Activated CD4-positive, alpha-beta T cell treated with anti-CD3 and anti-CD28 coated beads, Interleukin-10, Interleukin-2, amounts not matched to agents 100 ng/mL and 50 ng/mL, durations not matched to agents 16 hours and 8 hours (primary cell): ENCODE measurements around the gene DMRTC2.

Experiments used
- DNase-seq: peaks from one replicate; pipeline ENCODE4 v3.0.0-alpha.2; 2020

Gene DMRTC2

DNA sequence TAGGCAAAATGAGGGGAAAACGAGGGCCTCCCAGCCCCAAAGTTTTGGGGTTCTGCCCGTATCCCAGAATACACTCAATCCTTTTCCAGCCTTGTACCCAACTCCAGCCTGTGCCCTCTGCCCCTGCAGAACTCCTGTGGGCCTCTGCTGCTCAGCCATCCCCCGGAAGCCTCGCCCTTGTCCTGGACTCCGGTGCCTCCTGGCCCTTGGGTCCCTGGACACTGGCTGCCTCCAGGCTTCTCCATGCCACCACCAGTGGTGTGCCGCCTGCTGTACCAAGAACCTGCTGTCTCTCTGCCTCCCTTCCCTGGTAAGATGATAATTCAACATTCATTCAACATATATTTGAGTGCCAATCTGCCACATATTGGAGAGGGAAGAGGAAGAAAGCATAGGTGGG is 3.8 kb downstream of the DMRTC2 start:
- no peak for DNase-seq

DNA sequence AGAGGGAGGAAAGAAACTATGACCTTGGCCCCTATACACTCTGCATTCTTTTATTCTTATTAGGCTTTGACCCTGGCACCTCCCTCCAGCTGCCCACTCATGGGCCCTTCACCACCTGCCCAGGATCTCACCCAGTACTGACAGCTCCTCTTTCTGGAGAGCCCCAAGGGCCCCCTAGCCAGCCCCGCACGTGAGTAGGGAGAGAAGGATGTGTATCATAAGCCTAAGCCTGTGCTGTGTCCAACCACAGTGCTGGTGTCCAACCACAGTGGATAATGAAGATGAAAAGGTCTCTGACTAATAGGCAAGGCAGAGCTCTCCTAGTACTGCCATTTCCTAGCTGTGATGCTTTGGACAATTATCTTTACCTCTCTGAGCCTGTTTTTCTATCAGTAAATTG is 4.2 kb downstream of the DMRTC2 start:
- no peak for DNase-seq

DNA sequence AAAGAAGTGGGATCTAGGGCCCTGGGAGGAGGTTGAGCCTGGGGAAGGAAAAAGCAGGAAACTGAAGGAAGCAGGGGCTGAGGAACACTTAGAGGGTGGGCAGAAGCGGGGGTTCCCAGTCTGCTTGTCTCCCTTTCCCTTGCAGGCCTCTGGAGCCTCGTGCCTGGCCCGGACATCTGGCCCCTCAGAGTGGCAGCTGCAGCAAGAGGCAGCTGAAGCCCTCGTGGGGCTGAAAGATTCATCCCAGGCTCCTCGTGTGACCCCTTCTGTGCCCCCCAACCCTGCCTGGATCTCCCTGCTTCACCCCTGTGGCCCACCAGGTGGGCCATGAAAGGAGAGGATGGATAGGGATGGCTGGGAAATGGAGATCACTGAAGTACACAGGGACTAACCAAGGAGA is 5.5 kb downstream of the DMRTC2 start:
- DNase-seq, result no peak

DNA sequence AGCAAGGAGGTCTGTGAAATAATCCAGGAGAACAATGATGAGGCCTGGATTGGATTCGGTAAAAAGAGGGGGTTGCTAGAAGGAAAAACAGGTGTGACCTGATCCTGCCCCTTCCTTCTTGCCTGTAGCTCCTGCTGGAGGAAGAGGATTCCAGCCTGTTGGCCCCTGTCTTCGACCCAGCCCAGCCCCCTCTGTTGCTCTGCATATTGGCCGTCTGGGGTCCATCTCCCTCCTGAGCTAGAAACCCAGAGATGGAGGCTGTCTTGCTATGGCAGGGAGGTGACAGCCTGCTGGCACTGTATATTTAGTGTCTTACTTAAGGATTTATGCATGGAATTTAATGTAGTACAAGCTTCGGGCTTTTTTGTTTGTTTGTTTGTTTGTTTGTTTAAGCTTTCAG is 6.6 kb downstream of the DMRTC2 start:
- DNase-seq, result no peak

DNA sequence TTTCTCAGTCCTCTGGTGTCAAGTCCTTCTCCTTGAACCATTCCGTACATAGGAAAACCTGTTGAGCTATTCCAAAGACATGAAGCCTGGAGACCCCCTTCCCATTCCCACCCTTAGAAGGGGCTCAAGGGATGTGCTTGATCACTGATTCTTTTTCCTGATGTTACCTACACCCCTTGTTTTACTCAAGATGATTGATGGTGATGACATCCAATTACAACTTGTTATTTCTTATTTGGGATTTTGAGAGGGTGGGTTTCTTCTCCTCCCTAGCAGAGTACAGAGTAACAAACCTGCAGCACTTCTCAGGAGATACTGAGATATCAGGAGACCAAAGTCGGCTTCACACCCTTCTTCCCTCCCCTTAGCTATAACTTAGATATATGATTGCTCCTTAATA is 8.5 kb downstream of the DMRTC2 start:
- no peak for DNase-seq

DNA sequence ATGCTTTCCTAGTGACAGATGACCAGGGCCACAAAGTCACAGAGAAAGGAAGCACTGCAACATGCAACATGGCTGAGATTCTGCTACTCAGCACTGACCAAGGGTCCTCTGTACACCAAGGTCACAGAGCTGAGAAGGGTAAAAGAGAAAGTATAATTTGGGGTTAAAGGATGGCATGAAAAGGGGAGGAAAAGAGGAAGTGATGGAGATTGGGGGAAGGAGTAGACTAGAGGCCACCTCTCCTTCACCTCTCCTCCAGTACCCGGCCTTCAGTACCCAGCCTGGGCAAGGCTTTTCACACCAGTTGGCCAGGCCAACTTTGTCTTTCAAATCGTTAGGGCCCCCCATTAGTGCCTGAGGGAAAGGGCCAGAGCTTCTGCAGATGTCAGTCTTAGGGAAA is 8.9 kb downstream of the DMRTC2 start:
- no peak for DNase-seq

DNA sequence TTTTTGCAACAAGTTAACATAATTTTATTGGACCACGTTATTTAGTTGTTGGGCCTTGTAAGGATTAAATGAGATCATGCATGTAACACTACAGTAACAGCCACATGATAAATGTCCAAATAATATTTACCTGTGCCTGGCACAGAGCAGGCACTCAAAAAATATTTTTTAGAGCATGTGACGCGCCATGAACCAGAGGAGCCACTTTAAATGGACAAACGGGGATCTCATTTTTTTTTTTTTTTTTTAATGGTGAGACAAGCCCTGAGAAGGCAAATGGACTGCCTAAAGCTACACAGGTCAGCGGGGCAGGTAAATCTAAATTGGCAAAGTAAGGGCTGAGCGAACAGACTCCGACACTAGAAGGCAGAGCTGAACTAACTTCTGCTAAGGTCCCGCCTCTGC is 14.4 kb downstream of the DMRTC2 start:
- no peak for DNase-seq

DNA sequence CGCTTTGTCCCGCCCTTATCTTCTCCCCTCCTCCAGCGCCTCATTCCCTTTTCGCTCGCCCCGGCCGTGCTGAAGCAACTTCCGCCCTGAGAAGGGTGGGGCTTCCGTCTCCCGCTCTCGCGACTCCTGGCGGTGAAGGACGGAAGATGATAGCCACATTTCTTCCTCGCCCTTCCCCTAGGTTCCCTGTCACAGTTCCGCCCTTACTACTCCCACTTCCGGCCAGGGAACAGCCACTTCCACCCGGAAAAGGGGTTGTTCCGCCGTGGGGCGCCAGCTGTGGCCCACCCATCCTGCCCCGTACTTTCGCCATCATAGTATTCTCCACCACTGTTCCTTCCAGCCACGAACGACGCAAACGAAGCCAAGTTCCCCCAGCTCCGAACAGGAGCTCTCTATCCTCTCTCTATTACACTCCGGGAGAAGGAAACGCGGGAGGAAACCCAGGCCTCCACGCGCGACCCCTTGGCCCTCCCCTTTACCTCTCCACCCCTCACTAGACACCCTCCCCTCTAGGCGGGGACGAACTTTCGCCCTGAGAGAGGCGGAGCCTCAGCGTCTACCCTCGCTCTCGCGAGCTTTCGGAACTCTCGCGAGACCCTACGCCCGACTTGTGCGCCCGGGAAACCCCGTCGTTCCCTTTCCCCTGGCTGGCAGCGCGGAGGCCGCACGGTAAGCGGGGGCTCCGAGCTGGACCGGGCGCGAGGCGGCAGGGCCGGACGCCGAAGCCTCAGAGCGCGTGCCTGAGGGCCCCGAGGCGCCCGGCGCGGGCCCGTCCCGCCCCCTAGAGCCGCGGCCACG is 15.0 kb downstream of the DMRTC2 start, which contains the start of gene RPS19:
TSS of gene RPS19 (plus strand) at position 638 of the 801 bp plus-strand sequence. CDS start 520 bp downstream, outside the sequence.
- peak; percentile 99 for DNase-seq

DNA sequence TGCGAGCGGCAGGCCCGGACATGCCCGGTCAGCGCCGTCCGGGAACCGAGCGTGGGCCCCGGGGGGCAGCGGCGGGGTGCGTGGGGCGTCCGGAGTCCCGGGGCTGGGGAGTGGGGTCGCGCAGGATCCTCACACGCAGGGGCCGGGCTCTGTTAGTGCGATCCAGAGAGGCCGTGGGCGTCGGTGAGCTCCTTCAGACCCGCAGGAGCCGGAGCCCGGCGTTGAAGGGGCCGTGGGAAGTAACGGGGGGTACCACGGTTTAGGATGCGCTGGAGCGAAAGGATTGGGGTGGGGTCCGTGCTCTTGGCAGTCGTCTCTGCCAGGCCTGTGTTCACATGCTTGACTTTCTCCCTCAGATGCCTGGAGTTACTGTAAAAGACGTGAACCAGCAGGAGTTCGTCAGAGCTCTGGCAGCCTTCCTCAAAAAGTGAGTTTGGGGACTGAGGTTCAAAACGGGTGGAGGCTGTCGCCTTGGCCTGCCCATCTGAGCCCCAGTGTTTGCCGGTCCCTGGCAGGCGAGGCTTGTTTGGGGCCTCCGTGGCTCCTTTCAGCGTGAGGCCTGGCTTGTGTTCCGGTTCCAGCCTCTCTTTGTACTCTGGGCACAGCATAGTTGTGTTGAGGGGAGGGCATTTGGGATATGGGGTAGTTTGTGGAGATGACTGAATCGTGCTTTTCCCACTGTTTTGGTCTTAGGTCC is 15.7 kb downstream of the DMRTC2 start:
- DNase-seq, result no peak

DNA sequence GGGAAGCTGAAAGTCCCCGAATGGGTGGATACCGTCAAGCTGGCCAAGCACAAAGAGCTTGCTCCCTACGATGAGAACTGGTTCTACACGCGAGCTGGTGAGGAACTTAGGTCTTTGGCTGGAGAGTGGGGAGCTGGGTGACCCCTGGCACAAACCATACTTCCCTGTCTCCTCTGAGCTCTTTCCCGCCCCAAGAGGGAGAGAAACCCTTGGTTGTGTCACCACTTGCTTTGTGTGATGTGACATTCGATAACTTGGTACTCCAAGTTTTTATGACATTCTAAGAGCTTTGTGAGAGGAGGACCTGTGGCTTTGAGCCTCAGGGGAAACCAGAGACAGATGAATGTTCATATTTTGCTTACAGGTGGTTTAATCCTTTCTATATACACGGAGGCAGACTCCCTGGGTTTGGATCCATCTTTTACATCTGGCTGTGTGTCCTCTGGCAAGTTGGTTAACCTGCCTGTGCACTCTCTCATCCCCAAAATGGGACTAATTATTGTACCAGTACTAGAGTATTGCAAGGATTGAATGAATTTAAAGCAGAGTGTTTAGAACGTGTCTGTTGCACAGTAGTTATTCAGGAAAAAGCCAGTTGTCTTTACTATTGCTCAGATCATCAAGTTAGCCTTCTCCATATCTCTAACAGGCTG is 16.4 kb downstream of the DMRTC2 start:
- DNase-seq, result no peak

DNA sequence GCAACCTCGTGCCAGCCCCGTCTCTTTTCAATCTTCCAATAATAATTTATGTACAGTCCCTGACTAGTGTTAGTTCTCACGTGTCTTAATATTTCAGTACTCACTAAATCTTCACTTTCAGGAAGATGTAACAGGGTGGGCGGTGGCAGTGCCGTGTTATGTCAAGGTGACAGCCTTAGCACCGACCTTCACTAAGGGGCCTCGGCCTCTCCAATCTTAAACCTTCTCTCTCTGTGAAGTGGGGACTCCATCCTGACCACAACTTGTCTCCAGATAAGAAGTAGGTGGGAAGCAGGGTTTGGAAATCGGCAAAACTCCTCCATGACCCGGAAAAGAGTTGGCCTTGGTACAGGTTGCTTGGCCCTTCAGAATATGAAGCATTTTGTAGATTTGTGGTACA is 17.0 kb downstream of the DMRTC2 start:
- DNase-seq, result no peak

DNA sequence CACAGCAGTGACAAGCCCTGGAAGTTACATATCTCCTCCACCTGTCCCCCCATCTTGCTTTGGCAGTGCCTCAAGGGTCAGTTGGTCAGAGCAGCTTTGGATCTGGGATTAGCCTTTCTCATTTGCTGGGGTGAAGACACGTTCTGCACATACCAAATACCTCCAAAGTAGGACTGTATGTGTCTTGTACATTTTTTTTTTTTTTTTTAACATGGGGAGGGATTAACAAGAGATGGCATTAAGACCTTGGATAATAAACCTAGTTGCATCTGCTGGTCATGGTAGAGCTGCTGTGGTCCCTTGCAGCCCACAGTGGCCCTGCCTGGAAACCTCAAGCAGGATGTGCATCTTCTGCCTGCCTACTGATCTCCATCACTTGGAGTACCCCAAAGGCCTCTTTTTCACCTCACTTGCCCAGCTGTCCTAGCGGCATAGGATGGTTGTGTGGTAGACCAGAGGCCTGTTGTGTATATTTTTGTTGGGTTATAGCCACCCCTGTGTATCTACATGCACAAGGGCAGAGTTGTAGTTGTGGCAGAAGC is 17.7 kb downstream of the DMRTC2 start:
- no peak for DNase-seq

DNA sequence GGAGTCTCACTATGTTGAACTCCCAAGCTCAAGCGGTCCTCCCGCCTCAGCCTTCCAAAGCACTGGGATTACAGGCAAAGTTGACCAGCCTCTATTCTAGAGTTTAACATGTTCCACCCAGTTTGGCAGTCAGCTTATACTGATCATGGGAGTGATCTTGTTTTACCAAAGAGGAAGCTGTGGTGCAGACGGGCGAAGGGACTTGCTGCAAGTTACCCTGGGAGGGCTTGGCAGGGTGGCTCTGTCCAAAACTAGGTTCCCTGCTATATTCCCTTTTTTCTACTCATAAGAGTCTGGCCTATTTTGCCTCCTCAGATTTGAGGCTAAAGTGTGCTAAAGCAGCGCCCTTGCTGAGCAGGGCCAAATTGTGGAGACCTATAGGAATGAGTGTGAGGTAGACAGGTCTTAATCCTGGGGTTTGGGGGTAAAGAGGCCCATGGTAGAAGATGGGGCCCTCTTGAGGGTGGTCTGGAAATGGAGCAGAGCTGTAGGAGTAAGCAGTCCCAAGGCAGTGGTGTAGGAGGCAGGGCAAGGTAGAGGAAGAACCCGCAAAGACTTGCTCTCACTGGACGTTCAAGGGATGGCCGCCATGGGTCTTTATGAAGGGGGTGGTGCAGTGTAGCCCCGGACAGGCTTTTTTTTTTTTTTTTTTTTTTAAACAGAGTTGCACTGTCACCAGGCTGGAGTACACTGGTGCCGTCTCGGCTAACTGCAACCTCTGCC is 18.5 kb downstream of the DMRTC2 start:
- DNase-seq, result no peak

DNA sequence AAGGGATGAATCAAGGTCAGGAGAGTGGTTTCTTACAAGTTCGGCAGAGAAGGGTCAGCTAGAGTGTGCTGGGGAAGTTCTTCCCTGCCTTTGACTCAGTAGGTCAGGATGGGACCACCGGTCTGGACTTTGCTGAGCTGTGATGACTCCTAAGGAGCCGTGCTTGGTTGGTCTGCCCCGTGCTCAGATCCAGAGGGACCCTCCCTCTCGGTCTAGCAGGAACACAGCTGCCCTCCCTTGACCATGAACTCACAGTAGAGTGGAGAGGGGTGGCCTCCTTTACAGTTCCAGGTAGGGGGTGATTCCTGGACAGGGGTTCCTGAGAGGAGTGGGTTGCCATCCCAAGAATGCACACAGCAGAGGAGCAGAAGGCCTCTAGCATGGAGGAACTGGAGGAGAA is 19.5 kb downstream of the DMRTC2 start:
- no peak for DNase-seq

DNA sequence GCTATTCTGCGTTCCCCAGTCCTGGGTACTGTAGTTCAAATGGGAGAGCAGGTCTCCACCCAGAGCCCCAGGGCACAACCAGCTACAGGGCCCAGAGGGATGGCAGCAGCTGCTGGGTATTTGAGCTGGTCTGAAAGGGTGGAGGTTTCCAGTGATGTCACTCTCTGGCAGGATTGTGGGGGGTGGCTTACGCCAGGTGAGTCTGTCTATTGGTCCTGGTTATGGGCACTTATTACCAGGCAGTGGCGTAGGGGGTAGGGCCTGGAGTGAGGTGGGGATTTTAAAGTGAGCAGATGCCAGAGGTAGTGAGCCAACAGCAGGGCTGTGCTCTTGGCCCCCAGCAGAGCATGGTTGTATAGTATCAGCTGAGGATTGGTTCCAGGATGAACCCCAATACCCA is 21.4 kb downstream of the DMRTC2 start:
- no peak for DNase-seq

DNA sequence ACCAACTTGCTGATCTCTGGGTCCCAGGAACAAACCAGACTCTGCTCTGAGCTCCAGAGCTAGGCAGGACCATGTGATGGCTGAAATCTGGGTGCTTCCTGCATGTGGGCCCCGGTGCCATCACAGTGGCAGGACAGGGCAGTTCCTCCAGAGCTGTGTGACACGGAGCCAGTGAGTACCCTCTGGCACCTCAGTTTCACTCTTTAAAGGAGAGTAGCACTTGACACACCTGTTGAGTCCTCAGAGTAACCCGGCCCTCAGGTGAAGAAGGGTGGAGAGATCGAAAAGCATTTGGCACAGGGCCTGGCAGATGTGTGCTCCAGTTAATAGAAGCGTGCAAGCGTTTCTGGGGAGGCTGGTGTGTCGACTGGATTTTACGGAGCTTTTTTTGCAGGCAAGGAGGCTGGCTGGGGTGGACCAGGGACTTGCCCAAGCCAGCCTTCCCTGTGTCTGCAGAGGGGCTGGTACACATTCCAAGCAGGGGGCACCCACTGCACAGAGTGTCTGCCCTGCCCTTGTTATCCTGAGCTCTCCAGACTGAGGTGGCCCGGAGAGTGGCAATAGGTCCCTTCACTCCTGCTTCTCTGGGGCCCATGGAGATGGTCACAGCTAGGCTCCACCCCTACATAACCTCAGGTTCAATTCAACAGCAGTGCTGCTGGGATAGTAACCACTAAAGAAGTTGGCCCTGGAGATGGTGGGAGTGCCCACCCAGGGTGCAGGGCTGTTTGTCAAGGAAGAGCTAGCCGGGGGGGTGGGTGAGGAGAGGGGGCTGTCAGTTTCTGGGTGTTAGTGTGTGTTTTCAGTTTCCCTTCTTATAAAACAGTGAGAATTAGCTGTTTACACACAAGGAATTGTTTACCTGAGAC is 23.5 kb downstream of the DMRTC2 start:
- DNase-seq, result no peak

DNA sequence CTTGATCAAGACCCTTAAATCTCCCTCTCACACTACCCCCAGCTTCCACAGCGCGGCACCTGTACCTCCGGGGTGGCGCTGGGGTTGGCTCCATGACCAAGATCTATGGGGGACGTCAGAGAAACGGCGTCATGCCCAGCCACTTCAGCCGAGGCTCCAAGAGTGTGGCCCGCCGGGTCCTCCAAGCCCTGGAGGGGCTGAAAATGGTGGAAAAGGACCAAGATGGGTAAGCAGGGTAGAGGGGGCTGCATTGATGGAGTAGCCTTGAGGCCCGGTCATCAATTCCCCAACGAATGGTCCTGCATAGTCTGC is 24.1 kb downstream of the DMRTC2 start:
- DNase-seq, result no peak

DNA sequence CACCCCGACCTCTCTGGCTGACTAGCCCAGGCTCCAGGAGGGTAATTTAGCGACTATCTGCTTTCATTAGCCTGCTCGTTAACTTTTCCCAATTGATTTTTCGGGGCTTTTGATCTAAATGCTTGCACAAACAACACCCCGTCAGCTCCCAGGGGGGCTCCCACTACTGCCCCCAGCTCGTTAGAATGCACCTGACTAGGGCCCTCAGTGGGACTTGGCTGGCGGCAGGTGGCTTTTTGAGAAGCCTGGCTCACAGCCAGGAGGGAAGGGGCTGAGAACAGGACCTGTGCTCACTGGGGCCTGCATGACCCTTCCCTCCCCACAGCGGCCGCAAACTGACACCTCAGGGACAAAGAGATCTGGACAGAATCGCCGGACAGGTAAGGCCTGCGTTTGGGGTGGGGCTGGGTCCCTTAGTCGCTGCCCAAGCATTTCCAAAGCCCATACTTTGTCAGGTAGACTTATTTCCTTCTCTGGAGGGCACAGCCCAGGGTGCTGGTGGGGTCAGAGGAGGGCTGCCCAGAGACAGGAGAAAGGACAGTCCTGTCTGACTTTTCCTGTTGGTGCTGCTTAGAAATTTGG is 24.6 kb downstream of the DMRTC2 start:
- no peak for DNase-seq

DNA sequence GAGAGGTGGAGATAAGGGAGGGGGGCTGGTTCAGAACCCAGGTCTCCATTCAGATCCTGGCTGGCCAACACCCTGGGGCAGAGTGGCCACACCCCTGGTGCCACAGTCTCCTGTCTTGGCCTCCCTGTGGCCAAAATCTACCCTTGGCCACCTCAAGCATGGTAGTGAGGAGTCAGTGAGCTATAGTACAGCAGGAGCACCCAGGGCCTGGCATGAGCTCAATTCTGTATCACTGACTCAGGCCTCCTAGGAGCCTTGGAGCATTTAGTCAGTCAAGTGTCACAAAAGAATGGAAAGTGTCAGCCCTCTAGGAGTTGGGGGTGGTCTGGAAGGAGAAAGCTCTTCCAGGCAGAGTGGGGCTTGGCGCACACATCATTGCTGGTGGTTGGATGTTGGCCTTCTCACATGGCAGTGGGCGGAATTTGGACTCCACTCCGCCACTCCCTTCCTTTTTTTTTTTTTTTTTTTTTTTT is 25.6 kb downstream of the DMRTC2 start:
- DNase-seq, result peak; percentile 34

DNA sequence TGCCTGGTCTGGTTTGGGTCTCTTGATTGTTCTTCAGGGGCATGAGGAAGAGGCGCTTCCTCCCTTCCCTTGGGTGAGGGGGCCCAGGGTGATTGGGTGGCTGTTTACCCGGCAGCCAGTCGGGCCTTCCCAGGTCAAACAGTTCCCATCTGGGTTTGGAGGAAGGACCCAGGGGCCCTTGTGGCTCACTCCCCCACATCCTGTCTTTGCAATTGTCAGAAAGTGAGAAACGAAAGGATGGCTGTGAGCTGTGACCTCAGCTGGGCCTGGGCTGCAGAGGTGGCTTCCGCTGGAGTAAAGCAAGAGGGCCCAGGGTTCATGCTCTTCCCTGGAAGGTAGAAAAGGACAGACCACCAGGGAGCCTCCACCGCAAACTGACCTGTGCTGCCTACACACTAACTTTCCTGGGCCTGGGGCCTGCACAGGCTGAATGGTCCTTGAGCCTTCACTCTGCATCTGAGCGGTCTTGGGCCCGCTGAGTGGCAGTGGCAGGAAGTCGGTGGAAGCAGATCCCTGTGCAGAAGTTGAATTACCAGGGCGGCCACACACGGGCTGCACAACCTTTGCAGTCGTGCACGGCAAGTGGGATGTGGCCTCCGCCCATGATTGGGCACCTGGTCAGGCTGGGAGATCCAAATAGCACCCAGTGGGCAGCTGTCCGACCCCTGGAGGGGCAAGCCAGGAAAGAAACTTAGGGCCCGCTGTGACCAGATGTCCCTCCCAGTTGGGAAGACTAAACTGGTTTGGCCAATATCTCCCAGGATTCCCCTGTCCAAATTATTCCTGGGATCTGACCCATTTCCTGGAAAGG is 26.9 kb downstream of the DMRTC2 start:
- peak; percentile 92 for DNase-seq

DNA sequence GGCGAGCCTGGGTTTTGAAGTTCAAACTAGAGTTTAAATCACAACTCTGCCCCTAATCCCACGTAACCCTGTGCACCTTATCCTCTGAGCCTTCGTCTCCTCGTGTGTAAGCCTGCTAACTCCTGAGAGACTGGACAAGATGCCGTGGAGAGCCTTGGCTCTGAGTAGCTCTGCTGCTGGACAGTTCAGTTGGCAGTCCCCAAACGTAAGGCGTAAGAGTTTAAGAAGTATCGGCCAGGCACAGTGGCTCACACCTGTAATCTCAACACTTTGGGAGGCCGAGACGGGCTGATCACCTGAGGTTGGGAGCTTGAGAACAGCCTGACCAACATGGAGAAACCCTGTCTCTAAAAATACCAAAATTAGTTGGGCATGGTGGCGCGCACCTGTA is 27.5 kb downstream of the DMRTC2 start:
- no peak for DNase-seq
